HG03159 (cell line): ENCODE measurements around the gene ATAD3B.
"Not testable (repeated sequence)": the region's sequence is repeated elsewhere in the genome, so short reads cannot be mapped to it uniquely, and the experiment has no call there.

Source experiments
- ATAC-seq: cut with Tn5 transposase; IDR thresholded peaks from one replicate; pipeline ENCODE4 v1.9.1; 2021; ENCODE audit warnings: mild to moderate bottlenecking, moderate library complexity; ENCODE audit not compliant: unreplicated experiment

The ATAD3B gene

GRCh38 chr1:1477206-1477605 is 5.6 kb downstream of the ATAD3B start:
- ATAC-seq = no peak

- ATAC-seq = no peak
Observed at GRCh38 chr1:1479547-1480487, 8.3 kb downstream of the ATAD3B start.

GRCh38 chr1:1480488-1480867 is 8.9 kb downstream of the ATAD3B start:
- not testable (repeated sequence) for ATAC-seq

GRCh38 chr1:1481811-1482210 is 10.2 kb downstream of the ATAD3B start:
- ATAC-seq = not testable (repeated sequence)

- no peak for ATAC-seq
Observed at GRCh38 chr1:1482856-1483255, 11.3 kb downstream of the ATAD3B start.

- ATAC-seq = no peak
Observed at GRCh38 chr1:1483714-1484113, 12.1 kb downstream of the ATAD3B start.

- not testable (repeated sequence) for ATAC-seq
Observed at GRCh38 chr1:1484976-1485750, 13.6 kb downstream of the ATAD3B start.

GRCh38 chr1:1485755-1486317 is 14.3 kb downstream of the ATAD3B start:
- ATAC-seq = not testable (repeated sequence)

GRCh38 chr1:1487701-1488100 is 16.1 kb downstream of the ATAD3B start:
- ATAC-seq = no peak

- no peak for ATAC-seq
Observed at GRCh38 chr1:1489231-1489630, 17.7 kb downstream of the ATAD3B start.

- ATAC-seq = no peak
Observed at GRCh38 chr1:1489861-1490260, 18.3 kb downstream of the ATAD3B start.

- no peak for ATAC-seq
Observed at GRCh38 chr1:1490633-1491230, 19.2 kb downstream of the ATAD3B start.

GRCh38 chr1:1491601-1492000 is 20.0 kb downstream of the ATAD3B start:
- ATAC-seq = no peak

- ATAC-seq = not testable (repeated sequence)
Observed at GRCh38 chr1:1494311-1494710, 22.7 kb downstream of the ATAD3B start.

GRCh38 chr1:1495461-1495975 is 24.0 kb downstream of the ATAD3B start:
- ATAC-seq = not testable (repeated sequence)

GRCh38 chr1:1504777-1505365 is 33.3 kb downstream of the ATAD3B start:
- not testable (repeated sequence) for ATAC-seq

GRCh38 chr1:1505366-1505798 is 33.8 kb downstream of the ATAD3B start:
- not testable (repeated sequence) for ATAC-seq

GRCh38 chr1:1505801-1506200 is 34.2 kb downstream of the ATAD3B start:
- not testable (repeated sequence) for ATAC-seq

GRCh38 chr1:1507305-1507704 is 35.7 kb downstream of the ATAD3B start:
- no peak for ATAC-seq

- not testable (repeated sequence) for ATAC-seq
Observed at GRCh38 chr1:1508775-1509464, 37.4 kb downstream of the ATAD3B start.
